ENCODE data around the gene CLDND2. TPM values are rescaled to one million over a fixed set of nuclear protein-coding genes. Genes with fewer than 3 reads are reported as not detected.
"Not testable (repeated sequence)": the region's sequence is repeated elsewhere in the genome, so short reads cannot be mapped to it uniquely, and the experiment has no call there.

CLDND2 gene
- total RNA-seq, 2 experiments from 2014 or later: 1.9 TPM; not detected in 1

DNA sequence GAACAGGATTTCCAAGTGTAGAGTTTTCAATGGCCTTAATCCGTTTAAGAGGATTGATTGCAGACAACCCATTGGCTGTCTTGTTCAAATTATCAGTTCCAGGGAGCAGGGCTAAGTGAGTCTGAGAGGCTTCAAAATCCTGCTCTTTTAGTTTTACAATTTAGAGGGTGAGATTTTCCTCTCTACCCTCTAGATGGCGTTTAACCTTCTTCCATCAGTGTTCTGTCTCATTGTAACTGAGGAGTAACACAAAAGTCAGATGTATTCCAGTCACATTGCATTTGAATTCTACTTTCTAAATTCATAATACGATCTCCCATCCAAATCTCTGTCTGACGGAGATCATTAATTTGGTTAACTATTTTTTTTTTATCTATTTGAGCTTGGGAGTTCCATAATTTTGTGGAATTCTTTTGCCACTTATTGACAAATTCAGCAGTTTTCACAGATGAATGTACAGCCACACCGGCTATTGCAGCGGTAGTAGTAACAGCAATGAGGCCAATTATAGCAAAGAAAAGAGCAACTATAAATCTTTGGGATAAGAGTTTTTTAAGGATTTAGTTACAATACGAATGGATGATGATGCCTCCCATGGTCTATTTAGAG is 29.4 kb upstream of the CLDND2 start:
- TF ChIP-seq CTCF (conservative IDR thresholded peaks at IDR 0.05; ENCODE audit: low read length) (peak; percentile 86), EZH2phosphoT487 (IDR thresholded peaks at IDR 0.05; ENCODE audit: borderline replicate concordance, low read depth, low read length) (no peak)
- no TSS peak for BruUV-seq (replicated peaks)
- Histone ChIP-seq H3K9me2 (ENCODE audit: insufficient read depth, low read length) (no peaks in the 10 kb centered on the region), H3K4me1 (ENCODE audit: insufficient read depth, low read length, poor library complexity, severe bottlenecking) (peaks cover 20% of the 10 kb centered on the region), H4K20me1 (ENCODE audit: insufficient read depth, low read length) (no peaks in the 10 kb centered on the region), H3K36me3 (ENCODE audit: insufficient read depth, low read length) (peaks cover 4% of the 10 kb centered on the region; the same call in 1 of the 2 replicates), H3K27ac (ENCODE audit: low read depth, low read length, poor library complexity, severe bottlenecking) (no peak overlapping the region), H3K79me2 (ENCODE audit: insufficient read depth, low read depth, low read length) (no peaks in the 10 kb centered on the region; the same call in 1 of the 2 replicates), H3K9me3 (ENCODE audit: low read length) (peaks cover 13% of the 10 kb centered on the region), H2AFZ (ENCODE audit: low read length) (no peak overlapping the region), H3K4me3 (ENCODE audit: low read depth, low read length, poor library complexity, severe bottlenecking) (no peak overlapping the region), H3K4me2 (ENCODE audit: low read length) (no peak overlapping the region)
- peak; percentile 69 for DNase-seq (ENCODE audit: low spot score)
- CTCF ChIA-PET (ENCODE audit: unreplicated experiment): no interaction called here
- POLR2A ChIA-PET: no interaction called here
- intact Hi-C loops (cut with micrococcal nuclease; ENCODE audit: unreplicated experiment): no loop called here

DNA sequence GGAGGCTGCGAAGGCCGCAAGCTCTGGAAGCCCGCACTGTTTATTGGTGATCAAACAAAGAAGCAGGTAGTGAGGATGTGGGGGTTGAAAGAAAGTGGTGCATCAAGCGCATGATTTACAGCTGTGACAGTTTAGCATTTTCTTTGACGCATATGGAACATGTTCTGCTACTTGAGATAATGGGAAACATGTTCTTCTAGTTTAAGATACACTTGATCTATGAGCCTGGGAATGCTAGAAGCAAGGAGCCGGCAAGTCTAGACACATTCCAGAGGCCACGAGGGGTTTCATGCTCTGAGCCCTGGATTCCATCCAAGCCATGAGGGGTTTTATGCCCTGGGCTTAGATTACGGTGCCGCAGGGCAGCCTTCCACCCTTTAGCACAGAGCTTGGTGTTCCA is 28.6 kb upstream of the CLDND2 start:
- H3K79me2 ChIP-seq (ENCODE audit: insufficient read depth, low read depth, low read length); intact Hi-C loops (cut with micrococcal nuclease; ENCODE audit: unreplicated experiment); H3K9me2 ChIP-seq (ENCODE audit: insufficient read depth, low read length); DNase-seq (ENCODE audit: low spot score); H3K36me3 ChIP-seq (ENCODE audit: insufficient read depth, low read length); BruUV-seq (replicated peaks); H3K4me2 ChIP-seq (ENCODE audit: low read length); H4K20me1 ChIP-seq (ENCODE audit: insufficient read depth, low read length); H2AFZ ChIP-seq (ENCODE audit: low read length); H3K4me3 ChIP-seq (ENCODE audit: low read depth, low read length, poor library complexity, severe bottlenecking); POLR2A ChIA-PET; H3K27ac ChIP-seq (ENCODE audit: low read depth, low read length, poor library complexity, severe bottlenecking): not testable (repeated sequence)
- CTCF ChIA-PET (ENCODE audit: unreplicated experiment): interaction anchor here (0.6 kb wide), 1 partner anchor 10 kb away, joined by 3 read pairs; no protein-coding TSS in a partner anchor
- Histone ChIP-seq H3K9me3 (ENCODE audit: low read length) (peaks cover 11% of the 10 kb centered on the region), H3K4me1 (ENCODE audit: insufficient read depth, low read length, poor library complexity, severe bottlenecking) (peaks cover 25% of the 10 kb centered on the region)

- Histone ChIP-seq H2AFZ (ENCODE audit: low read length) (no peak overlapping the region), H3K36me3 (ENCODE audit: insufficient read depth, low read length) (no peaks in the 10 kb centered on the region), H3K27ac (ENCODE audit: low read depth, low read length, poor library complexity, severe bottlenecking) (peak overlapping the region; percentile 93), H3K9me3 (ENCODE audit: low read length) (no peaks in the 10 kb centered on the region), H3K79me2 (ENCODE audit: insufficient read depth, low read depth, low read length) (no peaks in the 10 kb centered on the region; the same call in 1 of the 2 replicates), H3K4me2 (ENCODE audit: low read length) (peak overlapping the region; percentile 95), H3K9me2 (ENCODE audit: insufficient read depth, low read length) (no peaks in the 10 kb centered on the region), H4K20me1 (ENCODE audit: insufficient read depth, low read length) (no peaks in the 10 kb centered on the region), H3K4me1 (ENCODE audit: insufficient read depth, low read length, poor library complexity, severe bottlenecking) (peaks cover 25% of the 10 kb centered on the region), H3K4me3 (ENCODE audit: low read depth, low read length, poor library complexity, severe bottlenecking) (peak overlapping the region; percentile 85)
- ChIA-PET POLR2A (interaction anchor here (1.3 to 1.9 kb wide), 2 partner anchors 21 to 28 kb away, joined by 6 to 11 read pairs; partner anchors contain the start of gene SIGLEC10), CTCF (ENCODE audit: unreplicated experiment) (no interaction called here)
- intact Hi-C loops (cut with micrococcal nuclease; ENCODE audit: unreplicated experiment): no loop called here
- no peak for TF ChIP-seq CTCF (conservative IDR thresholded peaks at IDR 0.05; ENCODE audit: low read length)
- TF ChIP-seq EZH2phosphoT487 (IDR thresholded peaks at IDR 0.05; ENCODE audit: borderline replicate concordance, low read depth, low read length): no peak
- BruUV-seq (replicated peaks): no TSS peak
- no peak for DNase-seq (ENCODE audit: low spot score)
Measured at GRCh38 chr19:51396175-51396574, 27.4 kb upstream of the CLDND2 start.
